ENCODE measurements around the gene CATSPERZ. TPM values are rescaled to one million over a fixed set of nuclear protein-coding genes. Genes with fewer than 3 reads are reported as not detected.

Gene CATSPERZ
- total RNA-seq, 1 donor from 2014 or later = not detected

DNA sequence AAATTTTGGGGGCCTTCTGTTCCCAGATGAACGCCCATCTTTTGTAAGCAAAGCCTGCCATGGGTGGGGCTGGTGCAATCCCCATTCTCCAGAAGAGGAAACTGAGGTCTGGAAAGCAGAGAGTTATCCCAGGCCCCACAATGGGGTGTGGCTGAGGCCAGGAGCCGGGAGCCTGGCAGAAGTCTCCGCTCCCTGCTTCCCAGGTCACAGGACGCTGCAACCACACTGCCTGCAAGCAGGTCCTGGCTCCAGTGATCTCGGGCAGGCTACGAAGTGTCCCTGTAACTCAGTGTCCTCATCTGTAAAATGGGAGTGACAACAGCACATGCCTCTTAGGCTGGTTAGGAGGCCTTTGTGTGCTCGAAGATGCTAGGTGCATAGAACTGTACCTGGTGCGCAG is 47.1 kb upstream of the CATSPERZ start:
- no peak for DNase-seq (ENCODE audit: low read depth)
- no peak overlapping the region for H3K4me3 ChIP-seq (ENCODE audit: low read depth, low read length)
- H3K27me3 ChIP-seq (ENCODE audit: control insufficient read depth, insufficient read depth, low read length) = no peaks in the 10 kb centered on the region
- peaks cover 2% of the 10 kb centered on the region for H3K36me3 ChIP-seq (ENCODE audit: control insufficient read depth, insufficient read depth, low read length)
- TF ChIP-seq, protein P1, sequence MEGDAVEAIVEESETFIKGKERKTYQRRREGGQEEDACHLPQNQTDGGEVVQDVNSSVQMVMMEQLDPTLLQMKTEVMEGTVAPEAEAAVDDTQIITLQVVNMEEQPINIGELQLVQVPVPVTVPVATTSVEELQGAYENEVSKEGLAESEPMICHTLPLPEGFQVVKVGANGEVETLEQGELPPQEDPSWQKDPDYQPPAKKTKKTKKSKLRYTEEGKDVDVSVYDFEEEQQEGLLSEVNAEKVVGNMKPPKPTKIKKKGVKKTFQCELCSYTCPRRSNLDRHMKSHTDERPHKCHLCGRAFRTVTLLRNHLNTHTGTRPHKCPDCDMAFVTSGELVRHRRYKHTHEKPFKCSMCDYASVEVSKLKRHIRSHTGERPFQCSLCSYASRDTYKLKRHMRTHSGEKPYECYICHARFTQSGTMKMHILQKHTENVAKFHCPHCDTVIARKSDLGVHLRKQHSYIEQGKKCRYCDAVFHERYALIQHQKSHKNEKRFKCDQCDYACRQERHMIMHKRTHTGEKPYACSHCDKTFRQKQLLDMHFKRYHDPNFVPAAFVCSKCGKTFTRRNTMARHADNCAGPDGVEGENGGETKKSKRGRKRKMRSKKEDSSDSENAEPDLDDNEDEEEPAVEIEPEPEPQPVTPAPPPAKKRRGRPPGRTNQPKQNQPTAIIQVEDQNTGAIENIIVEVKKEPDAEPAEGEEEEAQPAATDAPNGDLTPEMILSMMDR (IDR thresholded peaks at IDR 0.05; ENCODE audit: insufficient read depth, low read length, poor library complexity, severe bottlenecking) = no peak

DNA sequence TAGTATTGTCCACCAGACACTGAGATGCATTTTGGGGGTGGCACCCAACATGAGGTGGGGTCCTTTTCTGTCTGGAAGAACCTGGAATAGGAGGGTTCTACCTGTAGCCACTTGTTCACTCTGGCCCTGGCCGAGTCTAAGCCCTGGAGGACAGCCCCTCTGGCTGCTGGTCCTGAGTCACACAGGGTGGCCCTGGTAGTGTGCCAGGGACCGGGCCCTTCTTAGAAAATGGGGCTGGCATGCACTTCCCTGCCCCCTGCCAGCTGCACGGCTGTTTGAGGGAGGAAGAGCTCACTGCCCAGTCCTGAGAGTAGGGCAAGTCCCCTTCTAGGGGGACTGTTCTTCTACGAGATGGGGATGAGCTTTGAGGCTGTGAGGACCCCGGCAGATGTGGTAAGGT is 46.7 kb upstream of the CATSPERZ start:
- H3K36me3 ChIP-seq (ENCODE audit: control insufficient read depth, insufficient read depth, low read length) = peaks cover 2% of the 10 kb centered on the region
- TF ChIP-seq, protein P1 (IDR thresholded peaks at IDR 0.05; ENCODE audit: insufficient read depth, low read length, poor library complexity, severe bottlenecking) = no peak

DNA sequence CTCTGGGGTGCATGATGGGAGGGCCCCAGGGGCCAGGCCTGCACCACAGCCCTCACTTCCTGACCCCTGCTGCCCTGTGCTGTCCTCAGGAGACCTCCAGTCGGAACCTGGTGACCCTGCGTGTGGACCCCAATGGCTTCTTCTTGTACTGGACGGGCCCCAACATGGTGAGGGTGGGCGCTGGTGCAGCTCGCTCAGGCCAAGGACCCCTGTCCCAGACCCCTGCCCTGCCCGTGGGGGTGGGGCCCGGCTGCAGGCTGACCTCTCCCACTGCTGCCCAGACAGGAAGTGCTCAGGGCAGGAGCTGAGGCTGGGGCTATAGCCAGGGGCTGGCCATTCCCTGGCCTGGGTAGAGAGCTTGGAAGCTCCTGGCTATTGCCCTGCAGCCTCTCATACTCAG is 45.8 kb upstream of the CATSPERZ start:
- Histone ChIP-seq H3K36me3 (ENCODE audit: control insufficient read depth, insufficient read depth, low read length) (peaks cover 2% of the 10 kb centered on the region), H3K27me3 (ENCODE audit: control insufficient read depth, insufficient read depth, low read length) (no peaks in the 10 kb centered on the region), H3K4me3 (ENCODE audit: low read depth, low read length) (no peak overlapping the region)
- DNase-seq (ENCODE audit: low read depth) = no peak
- TF ChIP-seq, protein P1 (IDR thresholded peaks at IDR 0.05; ENCODE audit: insufficient read depth, low read length, poor library complexity, severe bottlenecking) = no peak

More for the DNA sequence above, 46.7 kb upstream of the CATSPERZ start:
- no peaks in the 10 kb centered on the region for H3K27me3 ChIP-seq (ENCODE audit: control insufficient read depth, insufficient read depth, low read length)
- no peak overlapping the region for H3K4me3 ChIP-seq (ENCODE audit: low read depth, low read length)
- no peak for DNase-seq (ENCODE audit: low read depth)

DNA sequence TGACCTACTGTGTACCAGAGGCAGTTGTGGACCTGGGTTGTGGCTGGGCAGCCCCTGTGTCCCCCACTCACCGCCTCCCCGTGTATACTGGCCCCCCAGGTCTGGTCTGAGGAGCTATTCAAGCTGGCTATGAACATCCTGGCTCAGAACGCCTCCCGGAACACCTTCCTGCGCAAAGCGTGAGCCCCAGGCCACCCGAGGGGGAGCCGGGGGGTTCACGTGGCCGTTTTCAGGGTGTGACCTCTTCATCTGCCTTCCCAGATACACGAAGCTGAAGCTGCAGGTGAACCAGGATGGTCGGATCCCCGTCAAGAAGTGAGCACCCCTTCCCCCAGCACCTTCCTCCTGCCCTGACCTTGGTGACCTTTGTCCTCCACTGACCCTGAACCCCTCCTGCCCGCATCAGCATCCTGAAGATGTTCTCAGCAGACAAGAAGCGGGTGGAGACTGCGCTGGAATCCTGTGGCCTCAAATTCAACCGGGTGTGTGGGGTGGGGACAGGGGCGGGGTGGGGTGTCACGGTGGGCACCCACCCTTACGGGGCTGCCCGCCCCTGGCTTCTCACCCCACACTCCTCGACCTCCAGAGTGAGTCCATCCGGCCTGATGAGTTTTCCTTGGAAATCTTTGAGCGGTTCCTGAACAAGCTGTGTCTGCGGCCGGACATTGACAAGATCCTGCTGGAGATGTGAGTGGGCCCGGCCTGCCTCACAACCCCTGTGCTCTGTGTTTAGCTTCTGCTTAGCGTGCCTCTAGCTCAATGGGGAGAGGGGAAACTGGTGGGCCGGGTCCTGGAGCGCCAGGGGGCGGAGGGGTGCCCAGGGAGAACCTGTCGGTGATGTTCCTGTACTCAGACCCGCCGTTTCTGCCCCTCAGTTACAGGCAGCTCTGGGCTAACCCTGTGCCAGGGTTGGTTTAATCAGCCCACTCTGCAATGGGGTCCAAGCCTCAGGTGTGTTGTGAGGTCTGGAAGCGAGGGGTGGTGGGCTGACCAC is 44.7 kb upstream of the CATSPERZ start:
- no peaks in the 10 kb centered on the region for H3K27me3 ChIP-seq (ENCODE audit: control insufficient read depth, insufficient read depth, low read length)
- TF ChIP-seq, protein P1 (IDR thresholded peaks at IDR 0.05; ENCODE audit: insufficient read depth, low read length, poor library complexity, severe bottlenecking) = no peak
- H3K36me3 ChIP-seq (ENCODE audit: control insufficient read depth, insufficient read depth, low read length) = peaks cover 2% of the 10 kb centered on the region
- H3K4me3 ChIP-seq (ENCODE audit: low read depth, low read length) = no peak overlapping the region
- DNase-seq (ENCODE audit: low read depth) = no peak

DNA sequence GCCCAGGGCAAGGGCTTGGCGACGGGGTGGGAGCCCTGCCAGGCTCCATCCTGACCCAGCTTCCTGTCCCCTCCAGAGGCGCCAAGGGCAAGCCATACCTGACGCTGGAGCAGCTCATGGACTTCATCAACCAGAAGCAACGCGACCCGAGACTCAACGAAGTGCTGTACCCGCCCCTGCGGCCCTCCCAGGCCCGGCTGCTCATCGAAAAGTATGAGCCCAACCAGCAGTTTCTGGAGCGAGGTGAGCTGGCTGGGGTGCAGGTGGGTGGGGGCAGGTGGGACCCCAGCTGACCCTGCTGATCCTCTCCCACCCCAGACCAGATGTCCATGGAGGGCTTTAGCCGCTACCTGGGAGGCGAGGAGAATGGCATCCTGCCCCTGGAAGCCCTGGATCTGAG is 43.9 kb upstream of the CATSPERZ start:
- no peak for DNase-seq (ENCODE audit: low read depth)
- TF ChIP-seq, protein P1 (IDR thresholded peaks at IDR 0.05; ENCODE audit: insufficient read depth, low read length, poor library complexity, severe bottlenecking) = no peak
- no peaks in the 10 kb centered on the region for H3K27me3 ChIP-seq (ENCODE audit: control insufficient read depth, insufficient read depth, low read length)
- peaks cover 2% of the 10 kb centered on the region for H3K36me3 ChIP-seq (ENCODE audit: control insufficient read depth, insufficient read depth, low read length)
- H3K4me3 ChIP-seq (ENCODE audit: low read depth, low read length) = no peak overlapping the region
